ENCODE data around the gene ADRA2C.

Gene ADRA2C

GRCh38 chr4:3807822-3808496 lies 41.8 kb downstream of the ADRA2C start:
- H3K4me1 ChIP-seq: no peaks in the 10 kb centered on the region
- H2AFZ ChIP-seq: no peak overlapping the region
- no peak overlapping the region for H3K4me2 ChIP-seq (ENCODE audit: low read length)
- H3K27me3 ChIP-seq (ENCODE audit: control insufficient read depth, insufficient read depth, low read length): no peaks in the 10 kb centered on the region
- H3K4me3 ChIP-seq (ENCODE audit: low read depth, low read length): no peak overlapping the region
- no peaks in the 10 kb centered on the region for H3K79me2 ChIP-seq
- no peaks in the 10 kb centered on the region for H3K36me3 ChIP-seq (ENCODE audit: control insufficient read depth, insufficient read depth, low read length)
- no peak overlapping the region for H3K27ac ChIP-seq
- no peak overlapping the region for H3K9ac ChIP-seq
- H3K9me3 ChIP-seq (ENCODE audit: control insufficient read depth, low read length): no peaks in the 10 kb centered on the region
- TF ChIP-seq, protein P1, sequence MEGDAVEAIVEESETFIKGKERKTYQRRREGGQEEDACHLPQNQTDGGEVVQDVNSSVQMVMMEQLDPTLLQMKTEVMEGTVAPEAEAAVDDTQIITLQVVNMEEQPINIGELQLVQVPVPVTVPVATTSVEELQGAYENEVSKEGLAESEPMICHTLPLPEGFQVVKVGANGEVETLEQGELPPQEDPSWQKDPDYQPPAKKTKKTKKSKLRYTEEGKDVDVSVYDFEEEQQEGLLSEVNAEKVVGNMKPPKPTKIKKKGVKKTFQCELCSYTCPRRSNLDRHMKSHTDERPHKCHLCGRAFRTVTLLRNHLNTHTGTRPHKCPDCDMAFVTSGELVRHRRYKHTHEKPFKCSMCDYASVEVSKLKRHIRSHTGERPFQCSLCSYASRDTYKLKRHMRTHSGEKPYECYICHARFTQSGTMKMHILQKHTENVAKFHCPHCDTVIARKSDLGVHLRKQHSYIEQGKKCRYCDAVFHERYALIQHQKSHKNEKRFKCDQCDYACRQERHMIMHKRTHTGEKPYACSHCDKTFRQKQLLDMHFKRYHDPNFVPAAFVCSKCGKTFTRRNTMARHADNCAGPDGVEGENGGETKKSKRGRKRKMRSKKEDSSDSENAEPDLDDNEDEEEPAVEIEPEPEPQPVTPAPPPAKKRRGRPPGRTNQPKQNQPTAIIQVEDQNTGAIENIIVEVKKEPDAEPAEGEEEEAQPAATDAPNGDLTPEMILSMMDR (IDR thresholded peaks at IDR 0.05): no peak

- Histone ChIP-seq H3K9me3 (ENCODE audit: control insufficient read depth, low read length) (no peaks in the 10 kb centered on the region), H3K4me1 (no peaks in the 10 kb centered on the region), H3K27me3 (ENCODE audit: control insufficient read depth, insufficient read depth, low read length) (no peaks in the 10 kb centered on the region), H3K27ac (no peak overlapping the region), H3K4me3 (ENCODE audit: low read depth, low read length) (no peak overlapping the region), H3K36me3 (ENCODE audit: control insufficient read depth, insufficient read depth, low read length) (no peaks in the 10 kb centered on the region), H3K9ac (no peak overlapping the region), H3K4me2 (ENCODE audit: low read length) (no peak overlapping the region), H3K79me2 (no peaks in the 10 kb centered on the region), H2AFZ (no peak overlapping the region)
- TF ChIP-seq, protein P1 (IDR thresholded peaks at IDR 0.05): no peak
Observed at GRCh38 chr4:3808597-3808996, 42.4 kb downstream of the ADRA2C start.

GRCh38 chr4:3809028-3809427 lies 42.8 kb downstream of the ADRA2C start:
- Histone ChIP-seq H2AFZ (no peak overlapping the region), H3K4me3 (ENCODE audit: low read depth, low read length) (no peak overlapping the region), H3K4me2 (ENCODE audit: low read length) (no peak overlapping the region), H3K9me3 (ENCODE audit: control insufficient read depth, low read length) (no peaks in the 10 kb centered on the region), H3K79me2 (no peaks in the 10 kb centered on the region), H3K36me3 (ENCODE audit: control insufficient read depth, insufficient read depth, low read length) (no peaks in the 10 kb centered on the region), H3K27ac (no peak overlapping the region), H3K4me1 (no peaks in the 10 kb centered on the region), H3K9ac (no peak overlapping the region), H3K27me3 (ENCODE audit: control insufficient read depth, insufficient read depth, low read length) (no peaks in the 10 kb centered on the region)
- TF ChIP-seq, protein P1 (IDR thresholded peaks at IDR 0.05): no peak

DNA sequence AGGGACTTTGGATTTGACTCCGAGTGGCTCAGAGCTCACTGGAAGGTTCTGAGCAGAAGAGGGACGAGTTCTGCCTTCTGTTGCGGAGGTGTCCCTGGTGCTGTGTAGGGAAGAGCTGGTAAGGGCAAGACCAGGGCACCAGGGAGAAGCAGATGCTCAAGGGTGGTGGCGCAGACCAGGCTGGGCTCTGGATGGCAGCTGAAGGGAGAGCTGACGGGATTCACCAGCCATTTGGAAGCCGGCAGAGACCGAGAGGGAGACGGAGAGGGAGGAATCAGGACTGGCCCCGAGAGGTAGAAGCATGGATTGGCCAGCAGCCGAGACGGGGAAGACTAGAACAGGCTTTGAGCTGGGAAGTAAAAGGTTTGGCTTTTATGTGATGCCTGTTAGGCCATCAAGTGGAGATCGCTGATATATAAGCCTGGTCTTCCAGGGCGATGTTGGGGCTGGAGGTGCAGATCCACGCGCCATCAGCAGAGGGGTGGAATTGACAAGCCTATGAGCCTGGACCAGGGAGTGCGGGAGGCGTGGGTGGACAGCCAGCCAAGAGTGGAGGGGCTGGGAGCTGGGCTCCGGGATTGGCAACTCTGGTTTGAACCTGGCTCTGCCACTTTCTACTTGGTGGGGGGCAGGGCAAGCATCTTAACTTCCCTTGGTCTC lies 43.4 kb downstream of the ADRA2C start:
- Histone ChIP-seq H2AFZ (no peak overlapping the region), H3K4me3 (ENCODE audit: low read depth, low read length) (no peak overlapping the region), H3K36me3 (ENCODE audit: control insufficient read depth, insufficient read depth, low read length) (no peaks in the 10 kb centered on the region), H3K79me2 (no peaks in the 10 kb centered on the region), H3K27me3 (ENCODE audit: control insufficient read depth, insufficient read depth, low read length) (no peaks in the 10 kb centered on the region), H3K4me2 (ENCODE audit: low read length) (no peak overlapping the region), H3K9me3 (ENCODE audit: control insufficient read depth, low read length) (no peaks in the 10 kb centered on the region), H3K9ac (no peak overlapping the region), H3K27ac (no peak overlapping the region), H3K4me1 (no peaks in the 10 kb centered on the region)
- TF ChIP-seq, protein P1 (IDR thresholded peaks at IDR 0.05): no peak

All from parathyroid adenoma (tissue), 2 donors.